GM12891 (cell line): ENCODE data around the gene NKX1-2.

Experiments
- PAX5 ChIP-seq: IDR thresholded peaks from 2 replicates; pipeline ENCODE4 v1.6.1; 2011; ENCODE audit warnings: low read length, moderate library complexity, mild to moderate bottlenecking; ENCODE audit not compliant: insufficient read depth, severe bottlenecking
- POLR2A ChIP-seq: IDR thresholded peaks from 2 replicates; pipeline ENCODE4 v1.6.1; 2011; ENCODE audit warnings: low read depth, low read length, control low read depth
- POLR2AphosphoS5 ChIP-seq: IDR thresholded peaks from 2 replicates; pipeline ENCODE4 v1.6.1; 2011; ENCODE audit warnings: low read depth, low read length, control low read depth
- POU2F2 ChIP-seq: IDR thresholded peaks from 2 replicates; pipeline ENCODE4 v1.6.1; 2011; ENCODE audit warnings: low read depth, mild to moderate bottlenecking, control low read depth, low read length, moderate library complexity
- TAF1 ChIP-seq: IDR thresholded peaks from 2 replicates; pipeline ENCODE4 v1.6.1; 2011; ENCODE audit warnings: low read depth, low read length, control low read depth

DNA sequence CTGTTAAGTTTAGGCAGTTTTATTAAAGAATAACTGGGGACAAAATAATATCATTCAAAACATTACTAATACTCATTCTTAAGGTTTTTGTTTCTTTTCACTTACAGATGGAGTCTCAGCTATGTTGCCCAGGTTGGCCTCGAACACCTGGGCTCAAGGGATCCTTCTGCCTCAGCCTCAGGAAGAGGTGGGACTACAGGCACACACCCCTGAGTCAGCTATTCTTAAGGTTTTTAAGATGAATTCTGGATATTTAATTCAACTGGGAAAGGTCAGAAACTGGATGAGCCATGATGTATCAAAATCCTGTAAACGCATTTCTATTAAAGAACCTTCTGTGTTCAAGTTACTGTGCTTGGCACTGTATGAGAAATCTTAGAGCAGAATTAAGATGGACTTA, 34.6 kb downstream of the NKX1-2 start:
- TF ChIP-seq POLR2A (no peak), POLR2AphosphoS5 (no peak), TAF1 (no peak), PAX5 (no peak), POU2F2 (no peak)
